ENCODE results near the gene HMGB3.

The HMGB3 gene

GRCh38 chrX:151009582-151009981 is 26.4 kb downstream of the HMGB3 start:
- no peak overlapping the region for H3K4me3 ChIP-seq (ENCODE audit: low read length)

GRCh38 chrX:151013164-151013743 is 30.1 kb downstream of the HMGB3 start:
- no peak overlapping the region for H3K4me3 ChIP-seq (ENCODE audit: low read length)
- DNase-seq (ENCODE audit: low read depth): no peak
- TF ChIP-seq CTCF (IDR thresholded peaks at IDR 0.05; ENCODE audit: insufficient read depth, low read depth, low read length, missing control alignments): no peak

More at GRCh38 chrX:151009582-151009981, 26.4 kb downstream of the HMGB3 start:
- no peak for TF ChIP-seq CTCF (IDR thresholded peaks at IDR 0.05; ENCODE audit: insufficient read depth, low read depth, low read length, missing control alignments)
- DNase-seq (ENCODE audit: low read depth): no peak

- no peak for DNase-seq (ENCODE audit: low read depth)
- TF ChIP-seq CTCF (IDR thresholded peaks at IDR 0.05; ENCODE audit: insufficient read depth, low read depth, low read length, missing control alignments): no peak
- H3K4me3 ChIP-seq (ENCODE audit: low read length): no peak overlapping the region
Observed at GRCh38 chrX:151015684-151016083, 32.5 kb downstream of the HMGB3 start.

- DNase-seq (ENCODE audit: low read depth): peak; percentile 77
- no peak overlapping the region for H3K4me3 ChIP-seq (ENCODE audit: low read length)
- TF ChIP-seq CTCF (IDR thresholded peaks at IDR 0.05; ENCODE audit: insufficient read depth, low read depth, low read length, missing control alignments): no peak
Observed at GRCh38 chrX:151019856-151020255, 36.7 kb downstream of the HMGB3 start.

- H3K4me3 ChIP-seq (ENCODE audit: low read length): no peak overlapping the region
- no peak for TF ChIP-seq CTCF (IDR thresholded peaks at IDR 0.05; ENCODE audit: insufficient read depth, low read depth, low read length, missing control alignments)
- peak; percentile 18 for DNase-seq (ENCODE audit: low read depth)
Observed at GRCh38 chrX:151030845-151031244, 47.7 kb downstream of the HMGB3 start.

- DNase-seq (ENCODE audit: low read depth): peak; percentile 30
- no peak overlapping the region for H3K4me3 ChIP-seq (ENCODE audit: low read length)
- no peak for TF ChIP-seq CTCF (IDR thresholded peaks at IDR 0.05; ENCODE audit: insufficient read depth, low read depth, low read length, missing control alignments)
Observed at GRCh38 chrX:151031391-151031975, 48.3 kb downstream of the HMGB3 start.

- H3K4me3 ChIP-seq (ENCODE audit: low read length): no peak overlapping the region
- no peak for DNase-seq (ENCODE audit: low read depth)
- no peak for TF ChIP-seq CTCF (IDR thresholded peaks at IDR 0.05; ENCODE audit: insufficient read depth, low read depth, low read length, missing control alignments)
Observed at GRCh38 chrX:151039351-151039750, 56.2 kb downstream of the HMGB3 start.

Measured in epithelial cell of esophagus (primary cell).